Breast epithelium (tissue), 4 donors: ENCODE data around the gene POT1. TPM values are rescaled to one million over a fixed set of nuclear protein-coding genes. Genes with fewer than 3 reads are reported as not detected.

ENCODE experiments used
- DNase-seq, 2 donors: peaks; one replicate each; pipeline ENCODE4 v3.0.0-alpha.2; 2019; ENCODE audit warnings: low spot score in 2 of 2
- H3K27ac ChIP-seq, 2 donors: fragments of 200-600 bp; sonication (generic) in 1 of 2; one replicate each; pipeline ENCODE4 v1.5.1; 2016 to 2019; ENCODE audit warnings: mild to moderate bottlenecking in 1 of 2
- H3K27me3 ChIP-seq, 2 donors: fragments of 200-600 bp; sonication (generic) in 1 of 2; one replicate each; pipeline versions ENCODE4 v1.5.1 to v1.6.0; 2017 to 2019; ENCODE audit warnings: control low read depth in 1 of 2, mild to moderate bottlenecking in 1 of 2
- H3K36me3 ChIP-seq: fragments of 200-600 bp; one replicate; pipeline ENCODE4 v1.5.1; 2019
- H3K4me1 ChIP-seq, 2 donors: fragments of 200-600 bp; sonication (generic); one replicate each; pipeline ENCODE4 v1.5.1; 2016 to 2019; ENCODE audit warnings: control low read depth in 1 of 2
- H3K4me3 ChIP-seq, 3 donors: fragments of 200-600 bp; sonication (generic); 1 replicate in 2 of 3; 2 replicates in 1 of 3; pipeline ENCODE4 v1.5.1; 2016 to 2019; ENCODE audit warnings: mild to moderate bottlenecking in 3 of 3, moderate library complexity in 2 of 3
- H3K9me3 ChIP-seq, 2 donors: fragments of 200-600 bp; sonication (generic) in 1 of 2; one replicate each; pipeline ENCODE4 v1.5.1; 2016 to 2019; ENCODE audit warnings: control low read depth in 1 of 2
- POLR2A ChIP-seq: fragments of 450-650 bp; IDR thresholded peaks from one replicate; pipeline ENCODE4 v1.6.1; 2016; ENCODE audit warnings: antibody characterized with exemption, mild to moderate bottlenecking, moderate library complexity
- POLR2AphosphoS5 ChIP-seq, 3 donors: sonication (generic); formaldehyde crosslinking; IDR thresholded peaks; one replicate each; pipeline ENCODE4 v1.6.1; 2017; ENCODE audit warnings: antibody characterized with exemption in 3 of 3
- intact Hi-C: fragments of 100-400 bp; cut with DNase I; formaldehyde crosslinking; loops from one replicate; pipeline ENCODE4 v1.15.1; 2023; ENCODE audit warnings: low total_unique reads
- total RNA-seq, 3 donors: library from RNA; depleted of rRNA; stranded (reverse); fragments of >200 nt; gene quantifications; one replicate each; pipeline ENCODE4 v1.1.0, GENCODE V29; 2016
- TF ChIP-seq, protein P1 (sequence below), 3 donors: fragments of 450-650 bp; IDR thresholded peaks; one replicate each; pipeline ENCODE4 v1.5.1; 2016 to 2017; ENCODE audit warnings: antibody characterized with exemption in 3 of 3, mild to moderate bottlenecking in 3 of 3, moderate library complexity in 3 of 3

The POT1 gene
- total RNA-seq, 3 donors from 2014 or later = 19.7 to 43.6 (median 35.1) TPM

DNA sequence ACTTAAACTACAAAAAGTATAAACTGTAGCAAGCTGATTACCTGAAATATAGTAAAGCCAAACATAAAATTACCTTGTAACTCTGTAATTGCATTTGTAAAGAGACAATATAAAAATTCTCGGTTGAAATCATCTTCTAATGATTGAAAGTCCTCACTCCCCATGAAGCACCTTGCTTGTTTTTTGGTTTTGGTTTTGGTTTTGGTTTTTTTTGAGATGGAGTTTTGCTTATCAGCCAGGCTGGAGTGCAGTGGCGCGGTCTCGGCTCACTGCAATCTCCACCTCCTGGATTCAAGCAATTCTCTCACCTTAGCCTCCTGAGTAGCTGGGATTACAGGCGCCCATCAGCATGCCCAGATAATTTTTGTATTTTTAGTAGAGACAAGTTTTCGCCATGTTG, 130.2 kb downstream of the POT1 start:
- Histone ChIP-seq H3K27ac (no peak overlapping the region), H3K4me3 (no peak overlapping the region), H3K36me3 (no peaks in the 10 kb centered on the region), H3K27me3 (no peaks in the 10 kb centered on the region), H3K9me3 (peaks cover 0 to 5% of the 10 kb centered on the region in 2 donors), H3K4me1 (no peaks in the 10 kb centered on the region)
- intact Hi-C loops = no loop called here
- DNase-seq = no peak
- no peak for TF ChIP-seq POLR2AphosphoS5 (IDR thresholded peaks at IDR 0.05)
- TF ChIP-seq, protein P1, sequence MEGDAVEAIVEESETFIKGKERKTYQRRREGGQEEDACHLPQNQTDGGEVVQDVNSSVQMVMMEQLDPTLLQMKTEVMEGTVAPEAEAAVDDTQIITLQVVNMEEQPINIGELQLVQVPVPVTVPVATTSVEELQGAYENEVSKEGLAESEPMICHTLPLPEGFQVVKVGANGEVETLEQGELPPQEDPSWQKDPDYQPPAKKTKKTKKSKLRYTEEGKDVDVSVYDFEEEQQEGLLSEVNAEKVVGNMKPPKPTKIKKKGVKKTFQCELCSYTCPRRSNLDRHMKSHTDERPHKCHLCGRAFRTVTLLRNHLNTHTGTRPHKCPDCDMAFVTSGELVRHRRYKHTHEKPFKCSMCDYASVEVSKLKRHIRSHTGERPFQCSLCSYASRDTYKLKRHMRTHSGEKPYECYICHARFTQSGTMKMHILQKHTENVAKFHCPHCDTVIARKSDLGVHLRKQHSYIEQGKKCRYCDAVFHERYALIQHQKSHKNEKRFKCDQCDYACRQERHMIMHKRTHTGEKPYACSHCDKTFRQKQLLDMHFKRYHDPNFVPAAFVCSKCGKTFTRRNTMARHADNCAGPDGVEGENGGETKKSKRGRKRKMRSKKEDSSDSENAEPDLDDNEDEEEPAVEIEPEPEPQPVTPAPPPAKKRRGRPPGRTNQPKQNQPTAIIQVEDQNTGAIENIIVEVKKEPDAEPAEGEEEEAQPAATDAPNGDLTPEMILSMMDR (IDR thresholded peaks at IDR 0.05) = no peak
- TF ChIP-seq POLR2A = no peak

DNA sequence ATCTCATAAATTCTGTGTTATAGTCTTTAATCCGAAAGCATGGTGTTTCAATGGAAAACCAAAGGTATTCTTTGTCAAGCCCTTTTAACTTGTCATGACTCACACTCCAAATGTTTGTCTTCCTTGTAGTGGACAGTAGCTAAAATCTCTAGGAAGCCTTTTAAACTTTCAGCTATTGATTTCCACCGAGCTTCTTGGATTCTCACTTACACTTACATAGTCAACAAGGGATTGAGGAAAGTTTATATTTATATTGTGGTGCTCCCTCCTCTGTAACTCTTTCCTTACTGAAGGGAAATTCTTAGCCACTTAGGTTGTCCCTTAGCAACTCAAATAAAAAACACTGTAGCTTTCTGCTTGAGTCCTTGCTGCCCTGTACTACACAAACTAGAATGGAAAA, 132.9 kb downstream of the POT1 start:
- no peak overlapping the region for H3K4me3 ChIP-seq

DNA sequence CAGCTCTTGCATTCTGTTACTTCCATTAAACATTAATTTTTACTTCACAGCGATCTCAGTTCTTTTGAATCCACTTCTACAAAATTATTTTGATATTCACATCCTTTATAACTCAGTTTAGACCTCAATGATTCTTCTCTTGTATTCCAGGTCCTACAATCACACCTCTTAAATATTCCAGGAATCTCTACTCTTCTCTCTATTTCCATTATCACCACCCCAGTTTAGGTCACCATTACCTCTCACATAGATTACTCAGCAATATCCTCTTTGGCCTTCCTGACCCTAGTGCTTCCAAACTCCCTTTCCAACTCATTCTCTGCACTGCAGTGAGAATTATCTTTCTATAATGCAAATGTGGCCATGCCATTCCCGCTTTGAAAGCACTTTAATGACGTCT, 136.9 kb downstream of the POT1 start:
- H3K36me3 ChIP-seq = no peaks in the 10 kb centered on the region
- H3K27me3 ChIP-seq = no peaks in the 10 kb centered on the region
- no peak overlapping the region for H3K27ac ChIP-seq
- no peaks in the 10 kb centered on the region for H3K4me1 ChIP-seq
- H3K9me3 ChIP-seq = peaks cover 0 to 5% of the 10 kb centered on the region in 2 donors
- TF ChIP-seq POLR2AphosphoS5 (IDR thresholded peaks at IDR 0.05) (no peak), POLR2A (no peak)
- TF ChIP-seq, protein P1 (IDR thresholded peaks at IDR 0.05) = no peak
- DNase-seq = no peak
- H3K4me3 ChIP-seq = no peak overlapping the region
- intact Hi-C loops = no loop called here

More for the DNA sequence above, 132.9 kb downstream of the POT1 start:
- Histone ChIP-seq H3K27ac (no peak overlapping the region), H3K9me3 (peaks cover 0 to 5% of the 10 kb centered on the region in 2 donors), H3K36me3 (no peaks in the 10 kb centered on the region), H3K27me3 (no peaks in the 10 kb centered on the region), H3K4me1 (no peaks in the 10 kb centered on the region)
- intact Hi-C loops = no loop called here
- TF ChIP-seq POLR2AphosphoS5 (IDR thresholded peaks at IDR 0.05) (no peak), POLR2A (no peak)
- TF ChIP-seq, protein P1 (IDR thresholded peaks at IDR 0.05) = no peak
- DNase-seq = no peak

DNA sequence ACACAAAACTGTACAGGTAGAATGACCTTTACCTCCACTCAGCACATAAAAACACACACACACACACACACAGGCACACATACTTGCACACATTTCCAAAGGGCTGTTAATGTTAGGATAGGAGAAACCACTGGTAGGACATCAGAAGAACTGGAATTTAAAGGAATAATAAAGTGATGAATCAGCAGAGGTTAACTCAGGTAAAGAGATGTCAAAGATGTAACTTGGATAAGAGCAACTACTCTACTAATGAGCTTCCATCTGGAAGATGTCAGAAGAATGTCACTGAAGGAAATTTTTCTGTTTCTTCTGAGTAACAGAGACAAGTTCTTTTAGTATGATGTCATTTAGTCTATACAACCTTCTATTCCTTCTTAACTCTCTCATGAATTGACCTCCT, 137.6 kb downstream of the POT1 start:
- Histone ChIP-seq H3K4me1 (no peaks in the 10 kb centered on the region), H3K9me3 (peaks cover 0 to 5% of the 10 kb centered on the region in 2 donors), H3K36me3 (no peaks in the 10 kb centered on the region), H3K27me3 (no peaks in the 10 kb centered on the region), H3K4me3 (no peak overlapping the region), H3K27ac (no peak overlapping the region)
- intact Hi-C loops = no loop called here
- no peak for DNase-seq
- TF ChIP-seq, protein P1 (IDR thresholded peaks at IDR 0.05) = no peak
- no peak for TF ChIP-seq POLR2AphosphoS5 (IDR thresholded peaks at IDR 0.05)
- no peak for TF ChIP-seq POLR2A

DNA sequence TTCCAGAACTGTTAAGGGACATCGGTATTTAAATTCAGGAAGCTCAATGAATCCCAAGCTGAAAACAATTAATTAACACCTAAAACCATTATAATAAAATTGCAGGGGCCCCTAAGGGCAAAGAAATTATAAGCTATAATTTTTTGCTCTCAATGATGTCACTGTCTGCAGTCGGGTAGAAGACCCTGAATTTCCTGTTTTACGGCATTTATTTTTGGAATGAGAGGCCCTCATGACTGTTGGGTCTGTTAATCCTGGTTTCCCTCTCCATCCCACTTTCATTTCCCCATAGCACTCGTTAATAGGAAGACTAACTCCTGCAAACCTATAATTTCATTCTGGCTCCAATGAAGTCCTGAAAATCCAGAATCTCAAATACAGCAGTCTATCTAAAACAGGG, 138.2 kb downstream of the POT1 start:
- Histone ChIP-seq H3K27me3 (no peaks in the 10 kb centered on the region), H3K4me1 (no peaks in the 10 kb centered on the region), H3K4me3 (no peak overlapping the region), H3K36me3 (no peaks in the 10 kb centered on the region), H3K9me3 (peaks cover 0 to 5% of the 10 kb centered on the region in 2 donors), H3K27ac (no peak overlapping the region)
- intact Hi-C loops = no loop called here
- no peak for DNase-seq
- TF ChIP-seq, protein P1 (IDR thresholded peaks at IDR 0.05) = no peak
- TF ChIP-seq POLR2A (no peak), POLR2AphosphoS5 (IDR thresholded peaks at IDR 0.05) (no peak)
